Measurements from ENCODE around the gene TTLL7. TPM values are rescaled to one million over a fixed set of nuclear protein-coding genes. Genes with fewer than 3 reads are reported as not detected.

The TTLL7 gene
- total and polyA plus RNA-seq, 9 of the 15 experiments (the other 6 are each of a cell fraction or from before 2014, with no cell fraction given): 0.63 to 2.6 (median 1.7) TPM

DNA sequence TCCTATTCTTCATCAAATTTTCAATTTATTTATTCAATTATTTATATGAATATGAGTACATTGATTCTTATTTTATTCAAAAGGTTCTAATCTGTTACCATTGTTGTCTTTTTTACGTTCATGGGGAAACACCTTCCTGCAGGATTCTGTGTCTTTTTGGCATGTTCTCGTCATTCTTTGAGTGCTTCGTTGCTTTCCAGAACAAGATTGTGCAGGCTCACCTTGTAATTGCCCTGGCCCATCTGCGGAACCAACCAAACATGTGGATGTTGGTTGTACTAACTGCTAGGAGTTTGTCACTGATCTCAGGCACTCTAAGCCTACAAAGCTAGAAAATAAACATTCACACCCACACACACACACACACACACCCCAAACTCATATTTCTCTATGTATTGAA, 182.1 kb downstream of the TTLL7 start:
- intact Hi-C loops (cut with micrococcal nuclease): no loop called here
- no peak for TF ChIP-seq NCOA6 (IDR thresholded peaks at IDR 0.05)
- TF ChIP-seq GABPA (tag; conservative IDR thresholded peaks at IDR 0.05; ENCODE audit: low read depth): no peak
- no peak for TF ChIP-seq FOXA1 (IDR thresholded peaks at IDR 0.05; ENCODE audit: borderline replicate concordance)
- no peak for TF ChIP-seq ZNF274 (IDR thresholded peaks at IDR 0.05; ENCODE audit: borderline replicate concordance, low read depth, low read length)
- TF ChIP-seq HNRNPH1 (optimal IDR thresholded peaks at IDR 0.05; ENCODE audit: low read depth, low read length): no peak
- no peak for TF ChIP-seq CBX3 (IDR thresholded peaks at IDR 0.05; ENCODE audit: borderline replicate concordance in 1 of 2, low read length in 2 of 2)
- TF ChIP-seq TRIM28 (IDR thresholded peaks at IDR 0.05): no peak
- no peak for TF ChIP-seq KHSRP (IDR thresholded peaks at IDR 0.05)
- TF ChIP-seq, protein P1, sequence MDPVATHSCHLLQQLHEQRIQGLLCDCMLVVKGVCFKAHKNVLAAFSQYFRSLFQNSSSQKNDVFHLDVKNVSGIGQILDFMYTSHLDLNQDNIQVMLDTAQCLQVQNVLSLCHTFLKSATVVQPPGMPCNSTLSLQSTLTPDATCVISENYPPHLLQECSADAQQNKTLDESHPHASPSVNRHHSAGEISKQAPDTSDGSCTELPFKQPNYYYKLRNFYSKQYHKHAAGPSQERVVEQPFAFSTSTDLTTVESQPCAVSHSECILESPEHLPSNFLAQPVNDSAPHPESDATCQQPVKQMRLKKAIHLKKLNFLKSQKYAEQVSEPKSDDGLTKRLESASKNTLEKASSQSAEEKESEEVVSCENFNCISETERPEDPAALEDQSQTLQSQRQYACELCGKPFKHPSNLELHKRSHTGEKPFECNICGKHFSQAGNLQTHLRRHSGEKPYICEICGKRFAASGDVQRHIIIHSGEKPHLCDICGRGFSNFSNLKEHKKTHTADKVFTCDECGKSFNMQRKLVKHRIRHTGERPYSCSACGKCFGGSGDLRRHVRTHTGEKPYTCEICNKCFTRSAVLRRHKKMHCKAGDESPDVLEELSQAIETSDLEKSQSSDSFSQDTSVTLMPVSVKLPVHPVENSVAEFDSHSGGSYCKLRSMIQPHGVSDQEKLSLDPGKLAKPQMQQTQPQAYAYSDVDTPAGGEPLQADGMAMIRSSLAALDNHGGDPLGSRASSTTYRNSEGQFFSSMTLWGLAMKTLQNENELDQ (CRISPR knock-in tag; IDR thresholded peaks at IDR 0.05; ENCODE audit: borderline replicate concordance): no peak
- no peak for TF ChIP-seq HDAC3 (IDR thresholded peaks at IDR 0.05; ENCODE audit: borderline replicate concordance, partially characterized antibody)
- no peak for TF ChIP-seq ZNF282 (CRISPR knock-in tag; IDR thresholded peaks at IDR 0.05)
- TF ChIP-seq, protein P2, sequence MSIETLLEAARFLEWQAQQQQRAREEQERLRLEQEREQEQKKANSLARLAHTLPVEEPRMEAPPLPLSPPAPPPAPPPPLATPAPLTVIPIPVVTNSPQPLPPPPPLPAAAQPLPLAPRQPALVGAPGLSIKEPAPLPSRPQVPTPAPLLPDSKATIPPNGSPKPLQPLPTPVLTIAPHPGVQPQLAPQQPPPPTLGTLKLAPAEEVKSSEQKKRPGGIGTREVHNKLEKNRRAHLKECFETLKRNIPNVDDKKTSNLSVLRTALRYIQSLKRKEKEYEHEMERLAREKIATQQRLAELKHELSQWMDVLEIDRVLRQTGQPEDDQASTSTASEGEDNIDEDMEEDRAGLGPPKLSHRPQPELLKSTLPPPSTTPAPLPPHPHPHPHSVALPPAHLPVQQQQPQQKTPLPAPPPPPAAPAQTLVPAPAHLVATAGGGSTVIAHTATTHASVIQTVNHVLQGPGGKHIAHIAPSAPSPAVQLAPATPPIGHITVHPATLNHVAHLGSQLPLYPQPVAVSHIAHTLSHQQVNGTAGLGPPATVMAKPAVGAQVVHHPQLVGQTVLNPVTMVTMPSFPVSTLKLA (conservative IDR thresholded peaks at IDR 0.05): no peak
- TF ChIP-seq, protein P3, sequence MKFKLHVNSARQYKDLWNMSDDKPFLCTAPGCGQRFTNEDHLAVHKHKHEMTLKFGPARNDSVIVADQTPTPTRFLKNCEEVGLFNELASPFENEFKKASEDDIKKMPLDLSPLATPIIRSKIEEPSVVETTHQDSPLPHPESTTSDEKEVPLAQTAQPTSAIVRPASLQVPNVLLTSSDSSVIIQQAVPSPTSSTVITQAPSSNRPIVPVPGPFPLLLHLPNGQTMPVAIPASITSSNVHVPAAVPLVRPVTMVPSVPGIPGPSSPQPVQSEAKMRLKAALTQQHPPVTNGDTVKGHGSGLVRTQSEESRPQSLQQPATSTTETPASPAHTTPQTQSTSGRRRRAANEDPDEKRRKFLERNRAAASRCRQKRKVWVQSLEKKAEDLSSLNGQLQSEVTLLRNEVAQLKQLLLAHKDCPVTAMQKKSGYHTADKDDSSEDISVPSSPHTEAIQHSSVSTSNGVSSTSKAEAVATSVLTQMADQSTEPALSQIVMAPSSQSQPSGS (CRISPR knock-in tag; IDR thresholded peaks at IDR 0.05): no peak
- TF ChIP-seq U2AF2 (optimal IDR thresholded peaks at IDR 0.05; ENCODE audit: low read depth, low read length): no peak
- no peak for TF ChIP-seq LCOR (CRISPR knock-in tag; IDR thresholded peaks at IDR 0.05)
- DNase-seq (ENCODE audit: extremely low read depth in 1 of 4, low spot score in 3 of 4): no peak
- no peaks in the 10 kb centered on the region for H3K79me2 ChIP-seq (ENCODE audit: control insufficient read depth, insufficient read depth, low read length)
- H3K9ac ChIP-seq (ENCODE audit: insufficient read depth in 1 of 2, low read depth in 2 of 2, low read length in 2 of 2): no peak overlapping the region
- in situ Hi-C loops (cut with MboI): no loop called here
- ChIA-PET CTCF (ENCODE audit: low intra/inter-chr PET ratio) (no interaction called here), POLR2A (no interaction called here)
- no peak overlapping the region for H3K4me3 ChIP-seq
- H4K20me1 ChIP-seq (replicated peaks; ENCODE audit: control insufficient read depth, insufficient read depth, low read length): no peaks in the 10 kb centered on the region
- no peak overlapping the region for H3K27ac ChIP-seq (ENCODE audit: extremely low read depth, low read depth, low read length)
- H2AFZ ChIP-seq (ENCODE audit: low read depth, low read length): no peak overlapping the region
- no peaks in the 10 kb centered on the region for H3K36me3 ChIP-seq (ENCODE audit: control insufficient read depth, insufficient read depth, low read length)
- no peaks in the 10 kb centered on the region for H3K9me1 ChIP-seq (ENCODE audit: control insufficient read depth, insufficient read depth, low read length)
- WGBS (ENCODE audit: insufficient coverage, low coverage, missing lambda C conversion rate): 4% methylated on average over 4 of the region's 4 CpGs
- no peaks in the 10 kb centered on the region; a peak in 1 of 5 replicates for H3K4me1 ChIP-seq (replicated peaks in 1 of 2; ENCODE audit: control insufficient read depth in 2 of 2, insufficient read depth in 2 of 2, low read length in 2 of 2)
- no peak for FAIRE-seq
- no peak overlapping the region for H3K4me2 ChIP-seq (ENCODE audit: insufficient read depth, low read length)
- no peaks in the 10 kb centered on the region for H3K27me3 ChIP-seq (ENCODE audit: control insufficient read depth in 2 of 2, insufficient read depth in 2 of 2, low read length in 2 of 2)
- no peaks in the 10 kb centered on the region for H3K9me3 ChIP-seq (replicated peaks; ENCODE audit: control insufficient read depth, insufficient read depth, low read depth, low read length)
- no TSS peak for BruUV-seq (replicated peaks)
- ATAC-seq: no peak
